CD4-positive, alpha-beta memory T cell (primary cell): ENCODE results near the gene PDE4D. TPM values are rescaled to one million over a fixed set of nuclear protein-coding genes. Genes with fewer than 3 reads are reported as not detected.
A peak's percentile ranks its signal among the peaks of the same experiment; 100 is the strongest.

ENCODE experiments used
- CTCF ChIA-PET: fragments of 350-600 bp; sonication (Branson Sonifier 250); formaldehyde crosslinking; loops from one replicate; lab custom pipeline; 2021; ENCODE audit warnings: inconsistent platforms; ENCODE audit not compliant: partially characterized antibody; lab: Charles Lee
- POLR2A ChIA-PET: fragments of 350-600 bp; sonication (Branson Sonifier 250); formaldehyde crosslinking; loops from one replicate; lab custom pipeline; 2021; ENCODE audit not compliant: partially characterized antibody; lab: Charles Lee
- DNase-seq, 5 donors: peaks; one replicate each; pipeline versions ENCODE4 v3.0.0 to v3.0.0-alpha.2; 2020 to 2022; ENCODE audit warnings: mixed read lengths in 1 of 5
- H3K27ac ChIP-seq: one replicate; pipeline ENCODE4 v1.7.0; 2013; ENCODE audit warnings: low read depth, low read length
- H3K27me3 ChIP-seq: 2 replicates; pipeline ENCODE4 v1.7.0; 2013; ENCODE audit warnings: mild to moderate bottlenecking, low read length, moderate library complexity; ENCODE audit not compliant: insufficient read depth
- H3K36me3 ChIP-seq: 2 replicates; pipeline ENCODE4 v1.7.0; 2013; ENCODE audit warnings: mild to moderate bottlenecking, low read length, moderate library complexity; ENCODE audit not compliant: insufficient read depth
- H3K4me1 ChIP-seq: 2 replicates; pipeline ENCODE4 v1.7.0; 2013; ENCODE audit warnings: mild to moderate bottlenecking, low read length, moderate library complexity; ENCODE audit not compliant: insufficient read depth
- H3K4me3 ChIP-seq, 2 donors: one replicate each; pipeline ENCODE4 v1.7.0; 2013; ENCODE audit warnings: low read length in 2 of 2, mild to moderate bottlenecking in 1 of 2
- H3K9me3 ChIP-seq, 2 donors: one replicate each; pipeline ENCODE4 v1.7.0; 2013; ENCODE audit warnings: low read length in 2 of 2, control low read depth in 1 of 2; ENCODE audit not compliant: control insufficient read depth in 1 of 2
- H3K27ac Mint-ChIP-seq, 7 donors: one replicate each; pipeline ENCODE4 v1.8.0; 2020 to 2021; ENCODE audit warnings: mixed read lengths in 7 of 7, mild to moderate bottlenecking in 6 of 7, inconsistent platforms in 3 of 7, moderate library complexity in 3 of 7
- H3K27me3 Mint-ChIP-seq, 2 donors: one replicate each; pipeline ENCODE4 v1.8.0; 2020 to 2021; ENCODE audit warnings: mixed read lengths in 2 of 2
- H3K36me3 Mint-ChIP-seq, 2 donors: one replicate each; pipeline ENCODE4 v1.8.0; 2020 to 2021; ENCODE audit warnings: mixed read lengths in 2 of 2, inconsistent platforms in 1 of 2, mild to moderate bottlenecking in 1 of 2
- H3K4me1 Mint-ChIP-seq, 4 donors: one replicate each; pipeline ENCODE4 v1.8.0; 2020 to 2021; ENCODE audit warnings: mixed read lengths in 4 of 4, mild to moderate bottlenecking in 1 of 4
- H3K4me3 Mint-ChIP-seq, 8 donors: one replicate each; pipeline ENCODE4 v1.8.0; 2020 to 2021; ENCODE audit warnings: mixed read lengths in 8 of 8, mild to moderate bottlenecking in 7 of 8, moderate library complexity in 6 of 8, inconsistent platforms in 3 of 8
- H3K9me3 Mint-ChIP-seq, 8 donors: one replicate each; pipeline ENCODE4 v1.8.0; 2020 to 2021; ENCODE audit warnings: mixed read lengths in 8 of 8, mild to moderate bottlenecking in 5 of 8, inconsistent platforms in 3 of 8, moderate library complexity in 1 of 8
- intact Hi-C: fragments of 100-400 bp; cut with micrococcal nuclease; formaldehyde crosslinking; loops from one replicate; pipeline ENCODE4 v1.15.1; 2023
- polyA plus RNA-seq, 2 donors: library from polyadenylated mRNA; unstranded; fragments of 300-500 nt; fragmentation: Illumina TruSeq; gene quantifications; one replicate each; pipeline ENCODE4 v1.2.3, GENCODE V29; 2021
- total RNA-seq, 2 experiments: library from RNA; stranded (reverse); gene quantifications; one replicate each; pipeline ENCODE4 v1.2.3, GENCODE V29; 2021

Gene PDE4D
- total and polyA plus RNA-seq, 4 experiments from 2014 or later = 12.3 to 49.7 (median 30.3) TPM

DNA sequence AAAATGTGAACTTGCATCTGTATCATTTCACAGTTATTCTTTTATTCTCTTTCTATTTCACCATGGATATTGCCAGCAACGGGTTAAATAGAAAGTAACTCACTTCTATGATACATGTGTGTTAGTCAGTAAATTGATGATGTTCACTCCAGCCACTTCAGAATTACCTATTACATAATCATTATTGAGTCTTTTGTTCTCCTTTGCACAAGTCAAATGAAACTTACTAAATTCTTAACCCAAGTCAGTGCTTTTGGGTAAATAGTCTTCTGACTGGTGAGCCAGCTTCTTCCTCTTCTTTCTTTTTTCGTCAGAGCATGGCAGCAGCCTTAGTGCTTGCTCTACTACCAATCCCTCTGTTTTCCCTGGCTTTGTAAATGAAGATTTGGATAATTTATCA is 966.3 kb downstream of the PDE4D start:
- intact Hi-C loops = no loop called here
- CTCF ChIA-PET = interaction anchor here (0.7 to 0.9 kb wide), 2 partner anchors 10 to 36 kb away, joined by 3 to 5 read pairs; no protein-coding TSS in a partner anchor

DNA sequence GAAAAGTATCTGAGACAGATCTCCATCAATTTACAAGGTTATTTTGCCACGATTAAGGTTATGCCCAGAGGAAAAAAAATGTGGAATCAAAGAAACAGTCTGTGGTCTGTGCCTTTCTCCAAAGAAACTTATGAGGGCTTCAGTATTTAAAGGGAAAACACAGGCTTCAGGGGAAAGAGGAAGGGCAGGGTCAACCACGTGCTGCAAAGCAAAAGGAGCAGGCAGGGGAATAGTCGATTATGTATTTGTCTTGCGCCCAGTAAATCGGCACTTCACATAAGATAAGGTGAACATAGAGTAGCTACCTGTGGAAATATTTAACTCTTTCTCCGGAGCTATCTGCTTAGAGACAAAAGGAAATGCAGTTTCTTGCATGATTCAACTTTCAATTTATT is 967.0 kb downstream of the PDE4D start:
- H3K4me3 Mint-ChIP-seq = peak overlapping the region in 1 of 8 donors; percentile 1
- H3K36me3 Mint-ChIP-seq = no peaks in the 10 kb centered on the region
- no peak overlapping the region for H3K27ac Mint-ChIP-seq
- no peaks in the 10 kb centered on the region for H3K9me3 Mint-ChIP-seq
- DNase-seq = no peak
- Histone ChIP-seq H3K4me1 (no peaks in the 10 kb centered on the region), H3K9me3 (no peaks in the 10 kb centered on the region), H3K27ac (no peak overlapping the region), H3K27me3 (no peaks in the 10 kb centered on the region), H3K4me3 (no peak overlapping the region), H3K36me3 (no peaks in the 10 kb centered on the region)
- intact Hi-C loops = no loop called here
- ChIA-PET CTCF (interaction anchor here (0.9 kb wide), 1 partner anchor 35 kb away, joined by 5 read pairs; no protein-coding TSS in a partner anchor), POLR2A (no interaction called here)
- H3K4me1 Mint-ChIP-seq = peaks cover 2 to 8% (median 5%) of the 10 kb centered on the region in 4 donors
- peaks cover 3 to 11% of the 10 kb centered on the region in 2 donors for H3K27me3 Mint-ChIP-seq

More for the DNA sequence above, 966.3 kb downstream of the PDE4D start:
- Histone ChIP-seq H3K27me3 (no peaks in the 10 kb centered on the region), H3K36me3 (no peaks in the 10 kb centered on the region), H3K9me3 (no peaks in the 10 kb centered on the region), H3K4me1 (no peaks in the 10 kb centered on the region), H3K4me3 (no peak overlapping the region), H3K27ac (no peak overlapping the region)
- Mint-ChIP-seq H3K36me3 (no peaks in the 10 kb centered on the region), H3K4me1 (peaks cover 2 to 9% (median 5%) of the 10 kb centered on the region in 4 donors), H3K27ac (no peak overlapping the region), H3K4me3 (no peak overlapping the region), H3K27me3 (peaks cover 3 to 9% of the 10 kb centered on the region in 2 donors), H3K9me3 (no peaks in the 10 kb centered on the region)
- no peak for DNase-seq
- POLR2A ChIA-PET = no interaction called here

GRCh38 chr5:58925627-58926540 is 967.6 kb downstream of the PDE4D start:
- ChIA-PET POLR2A (no interaction called here), CTCF (no interaction called here)
- Histone ChIP-seq H3K4me1 (no peaks in the 10 kb centered on the region), H3K9me3 (no peaks in the 10 kb centered on the region), H3K27me3 (no peaks in the 10 kb centered on the region), H3K27ac (no peak overlapping the region), H3K4me3 (no peak overlapping the region), H3K36me3 (no peaks in the 10 kb centered on the region)
- Mint-ChIP-seq H3K36me3 (no peaks in the 10 kb centered on the region), H3K4me3 (peak overlapping the region in 1 of 8 donors; percentile 1), H3K27me3 (peaks cover 3 to 11% of the 10 kb centered on the region in 2 donors), H3K4me1 (peaks cover 2 to 8% (median 5%) of the 10 kb centered on the region in 4 donors), H3K27ac (no peak overlapping the region), H3K9me3 (no peaks in the 10 kb centered on the region)
- intact Hi-C loops = no loop called here
- DNase-seq = no peak

GRCh38 chr5:58924306-58924705 is 969.2 kb downstream of the PDE4D start:
- H3K4me1 Mint-ChIP-seq = peaks cover 2 to 8% (median 5%) of the 10 kb centered on the region in 4 donors
- POLR2A ChIA-PET = no interaction called here
- no peaks in the 10 kb centered on the region for H3K36me3 ChIP-seq
- no peak overlapping the region for H3K4me3 Mint-ChIP-seq
- H3K9me3 Mint-ChIP-seq = no peaks in the 10 kb centered on the region
- H3K27ac ChIP-seq = no peak overlapping the region
- no peaks in the 10 kb centered on the region for H3K9me3 ChIP-seq
- H3K36me3 Mint-ChIP-seq = no peaks in the 10 kb centered on the region
- H3K4me1 ChIP-seq = no peaks in the 10 kb centered on the region
- peaks cover 6 to 11% of the 10 kb centered on the region in 2 donors for H3K27me3 Mint-ChIP-seq
- no peak overlapping the region for H3K4me3 ChIP-seq
- CTCF ChIA-PET = interaction anchor here (1.0 kb wide), 1 partner anchor 39 kb away, joined by 3 read pairs; no protein-coding TSS in a partner anchor
- no peak overlapping the region for H3K27ac Mint-ChIP-seq
- no peaks in the 10 kb centered on the region for H3K27me3 ChIP-seq
- intact Hi-C loops = no loop called here
- DNase-seq = no peak

DNA sequence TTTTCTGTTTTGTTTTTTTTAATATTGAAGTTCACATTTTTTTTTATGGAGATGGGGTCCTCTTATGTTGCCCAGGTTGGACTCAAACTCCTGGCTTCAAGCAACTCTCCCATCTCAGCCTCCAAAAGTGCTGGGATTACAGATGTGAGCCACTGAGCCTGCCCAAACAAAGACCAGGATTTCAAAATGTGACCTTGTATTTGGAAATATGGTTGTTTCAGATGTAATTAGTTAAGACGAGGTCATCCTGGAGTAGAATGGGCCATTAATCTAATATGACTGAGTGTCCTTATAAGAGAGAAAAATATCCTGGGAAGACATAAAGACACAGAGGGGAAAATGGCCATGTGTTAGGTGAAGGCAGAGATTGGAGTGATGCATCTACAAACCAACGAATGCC is 970.2 kb downstream of the PDE4D start:
- CTCF ChIA-PET = interaction anchor here (0.9 to 1.0 kb wide), 2 partner anchors 38 to 84 kb away, joined by 3 read pairs; no protein-coding TSS in a partner anchor
- H3K27ac Mint-ChIP-seq = no peak overlapping the region

GRCh38 chr5:58922461-58923171 is 970.9 kb downstream of the PDE4D start:
- H3K4me1 Mint-ChIP-seq = peaks cover 0 to 6% (median 4%) of the 10 kb centered on the region in 4 donors
- H3K36me3 ChIP-seq = no peaks in the 10 kb centered on the region
- no peaks in the 10 kb centered on the region for H3K9me3 ChIP-seq
- CTCF ChIA-PET = no interaction called here
- no peak for DNase-seq
- no peak overlapping the region for H3K27ac ChIP-seq
- POLR2A ChIA-PET = no interaction called here
- H3K4me1 ChIP-seq = no peaks in the 10 kb centered on the region
- H3K27ac Mint-ChIP-seq = no peak overlapping the region
- H3K4me3 ChIP-seq = no peak overlapping the region
- intact Hi-C loops = no loop called here
- H3K9me3 Mint-ChIP-seq = no peaks in the 10 kb centered on the region
- no peak overlapping the region for H3K4me3 Mint-ChIP-seq
- no peaks in the 10 kb centered on the region for H3K36me3 Mint-ChIP-seq
- H3K27me3 Mint-ChIP-seq = peaks cover 4 to 6% of the 10 kb centered on the region in 2 donors
- H3K27me3 ChIP-seq = no peaks in the 10 kb centered on the region

More for the DNA sequence above, 970.2 kb downstream of the PDE4D start:
- H3K4me1 ChIP-seq = no peaks in the 10 kb centered on the region
- peaks cover 2 to 8% (median 5%) of the 10 kb centered on the region in 4 donors for H3K4me1 Mint-ChIP-seq
- no peak overlapping the region for H3K4me3 Mint-ChIP-seq
- no peaks in the 10 kb centered on the region for H3K36me3 Mint-ChIP-seq
- H3K27ac ChIP-seq = no peak overlapping the region
- intact Hi-C loops = no loop called here
- no peaks in the 10 kb centered on the region for H3K9me3 ChIP-seq
- H3K36me3 ChIP-seq = no peaks in the 10 kb centered on the region
- no peak for DNase-seq
- no peak overlapping the region for H3K4me3 ChIP-seq
- POLR2A ChIA-PET = no interaction called here
- no peaks in the 10 kb centered on the region for H3K27me3 ChIP-seq
- no peaks in the 10 kb centered on the region for H3K9me3 Mint-ChIP-seq
- peaks cover 6 to 11% of the 10 kb centered on the region in 2 donors for H3K27me3 Mint-ChIP-seq

DNA sequence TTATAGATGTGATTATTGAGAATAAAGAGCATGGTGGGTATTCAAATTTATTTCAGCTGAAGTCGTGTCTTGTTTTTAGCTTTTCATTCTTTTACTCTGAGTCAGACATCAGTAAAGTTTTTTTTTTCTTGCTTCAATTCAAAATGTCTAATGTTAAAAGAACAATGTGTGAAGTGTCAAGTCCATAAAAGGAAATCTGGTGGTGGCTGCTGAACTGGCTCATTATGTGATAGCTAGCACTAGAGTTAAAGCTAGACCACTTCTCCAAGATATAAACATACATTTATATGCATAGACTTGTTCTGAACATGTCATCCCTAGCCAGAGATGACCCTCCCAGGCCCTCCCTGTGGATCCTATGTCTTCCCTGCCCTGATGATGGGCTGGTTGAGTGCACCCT is 972.4 kb downstream of the PDE4D start:
- H3K27ac Mint-ChIP-seq = no peak overlapping the region
- H3K36me3 ChIP-seq = no peaks in the 10 kb centered on the region
- H3K9me3 ChIP-seq = no peaks in the 10 kb centered on the region
- CTCF ChIA-PET = interaction anchor here (1.8 kb wide), 1 partner anchor 34 kb away, joined by 6 read pairs; no protein-coding TSS in a partner anchor
- no peaks in the 10 kb centered on the region for H3K9me3 Mint-ChIP-seq
- H3K4me3 ChIP-seq = no peak overlapping the region
- no peaks in the 10 kb centered on the region for H3K36me3 Mint-ChIP-seq
- no peak for DNase-seq
- intact Hi-C loops = no loop called here
- H3K4me3 Mint-ChIP-seq = no peak overlapping the region
- no peaks in the 10 kb centered on the region for H3K4me1 ChIP-seq
- no peak overlapping the region for H3K27ac ChIP-seq
- peaks cover 1 to 3% of the 10 kb centered on the region in 2 donors for H3K27me3 Mint-ChIP-seq
- no peaks in the 10 kb centered on the region for H3K27me3 ChIP-seq
- POLR2A ChIA-PET = no interaction called here
- H3K4me1 Mint-ChIP-seq = peaks cover 0 to 4% (median under 1%) of the 10 kb centered on the region in 4 donors
